ENCODE data around the gene MUC13.

MUC13 gene

DNA sequence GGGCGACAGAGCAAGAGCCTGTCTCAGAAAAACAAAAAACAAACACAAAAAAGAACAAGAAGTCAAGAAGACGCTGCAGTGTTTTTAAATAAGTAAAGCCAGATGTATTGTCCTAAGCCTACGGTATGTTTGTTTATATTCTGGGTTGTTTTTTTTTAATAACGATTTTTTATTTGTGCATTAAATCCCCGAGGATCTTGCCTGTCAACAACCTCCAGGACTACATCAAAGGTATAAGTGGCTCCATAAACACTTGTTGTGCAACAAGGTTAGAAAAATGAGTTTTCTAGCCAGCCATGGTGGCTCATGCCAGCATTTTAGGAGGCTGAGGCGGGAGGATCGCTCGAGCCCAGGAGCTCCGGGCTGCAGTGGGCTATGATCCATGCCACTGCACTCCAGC lies 73.5 kb downstream of the MUC13 start:
- DNase-seq, result no peak

DNA sequence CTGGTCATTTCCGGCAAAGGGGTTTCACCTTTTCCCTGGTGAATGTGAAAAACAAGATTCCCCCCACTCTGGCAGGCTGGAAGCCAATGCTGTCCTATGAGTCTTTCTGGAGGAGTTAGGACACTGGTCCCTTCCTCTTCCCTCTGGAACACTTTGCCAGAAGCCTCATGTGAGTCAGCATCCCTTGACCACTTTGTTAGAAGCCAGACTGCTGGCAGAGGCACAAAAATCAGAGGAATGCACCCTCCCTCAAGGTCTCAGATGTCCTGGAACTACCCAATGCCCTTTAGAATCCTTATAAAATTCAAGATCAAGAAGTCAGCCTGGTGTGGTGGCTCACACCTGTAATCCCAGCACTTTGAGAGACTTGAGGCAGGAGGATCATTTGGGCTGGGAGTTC lies 74.0 kb downstream of the MUC13 start:
- DNase-seq, result no peak

DNA sequence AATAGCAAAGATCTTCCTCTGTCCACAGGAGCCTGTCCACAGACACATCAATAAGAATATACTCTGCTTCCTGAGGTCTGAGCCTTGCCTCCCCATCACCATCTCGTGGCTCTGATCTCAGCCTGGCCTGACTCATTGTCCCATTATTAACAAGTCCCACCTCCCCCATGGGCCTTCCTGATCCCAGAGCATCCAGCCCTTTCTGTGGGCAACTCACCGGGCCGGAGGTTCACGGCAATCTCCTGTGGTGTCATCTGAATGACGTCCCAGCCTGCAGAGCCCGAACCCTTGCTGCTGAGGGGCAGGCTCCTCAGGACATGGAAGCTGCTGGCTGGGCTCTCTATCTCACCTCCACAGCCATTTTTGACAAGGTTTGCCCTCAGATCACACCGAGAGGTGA lies 75.5 kb downstream of the MUC13 start:
- no peak for DNase-seq

DNA sequence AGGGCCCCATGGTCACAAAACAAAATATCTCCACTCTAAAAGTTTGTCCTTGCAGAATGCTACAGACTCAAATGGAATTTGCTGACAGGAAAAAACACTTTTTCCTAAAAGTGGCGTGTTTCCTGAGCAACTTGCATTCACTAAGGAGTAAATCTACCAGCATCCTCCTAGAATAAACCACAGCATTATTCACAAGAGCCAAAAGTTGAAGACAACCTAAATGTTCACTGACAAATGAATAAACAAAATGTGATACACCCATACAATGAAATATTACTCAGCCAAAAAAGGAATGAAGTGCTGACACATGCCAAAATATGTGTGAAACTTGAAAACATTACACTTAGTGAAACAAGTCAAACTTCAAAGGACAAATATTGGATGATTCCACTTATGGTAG lies 76.3 kb downstream of the MUC13 start:
- no peak for DNase-seq

DNA sequence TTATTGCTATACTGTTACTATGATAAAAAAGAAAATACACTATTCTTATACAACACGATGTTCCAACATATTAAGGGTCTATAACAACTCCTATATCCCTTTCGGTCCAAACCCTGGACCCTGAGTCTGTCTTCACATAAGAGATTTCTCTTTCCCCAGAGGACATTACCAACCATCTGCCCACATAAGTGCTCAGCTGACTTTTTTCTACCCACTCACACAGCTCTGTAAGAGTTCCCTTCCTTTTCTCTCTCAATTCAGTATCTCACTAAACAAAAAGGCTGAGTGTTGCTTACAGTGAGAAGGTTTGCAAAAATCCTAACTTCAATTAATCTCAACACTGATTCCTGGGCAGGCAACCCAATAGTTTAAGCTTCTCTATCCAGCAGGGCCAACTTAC lies 77.9 kb downstream of the MUC13 start:
- no peak for DNase-seq

Data from NCI-H526 treated with DMSO at 0.1 percent for 48 hours (cell line).